Head of caudate nucleus (tissue), 42 donors: ENCODE data around the gene TTC39A.

Experiments
- DNase-seq, 42 donors: peaks; one replicate each; pipeline versions ENCODE4 v3.0.0 to v3.0.0-alpha.2; 2020 to 2021; ENCODE audit warnings: mixed read lengths in 7 of 42
- intact Hi-C: fragments of 100-400 bp; cut with DNase I; formaldehyde crosslinking; loops from one replicate; pipeline ENCODE4 v1.15.0; 2022

TTC39A gene

GRCh38 chr1:51247022-51247421 lies 83.3 kb downstream of the TTC39A start:
- intact Hi-C loops, result no loop called here
- no peak for DNase-seq

GRCh38 chr1:51242546-51242945 lies 87.8 kb downstream of the TTC39A start:
- intact Hi-C loops, result no loop called here
- no peak for DNase-seq

GRCh38 chr1:51241119-51241518 lies 89.2 kb downstream of the TTC39A start:
- no peak for DNase-seq
- intact Hi-C loops, result no loop called here

GRCh38 chr1:51240084-51240483 lies 90.3 kb downstream of the TTC39A start:
- no peak for DNase-seq
- intact Hi-C loops, result no loop called here

GRCh38 chr1:51238034-51238403 lies 92.3 kb downstream of the TTC39A start:
- intact Hi-C loops, result loop anchor here (10.0 kb wide), 1 partner anchor 637 kb away; the partner anchor contains the start of gene NRDC
- DNase-seq, result peak in 3 of 42 donors; percentile 11 to 18 (median 15)

GRCh38 chr1:51237351-51238033 lies 92.9 kb downstream of the TTC39A start:
- DNase-seq, result no peak
- intact Hi-C loops, result loop anchor here (10.0 kb wide), 1 partner anchor 637 kb away; the partner anchor contains the start of gene NRDC
